ENCODE results near the gene STC2. TPM values are rescaled to one million over a fixed set of nuclear protein-coding genes. Genes with fewer than 3 reads are reported as not detected.
A peak's percentile ranks its signal among the peaks of the same experiment; 100 is the strongest.

Gene STC2
- total and polyA plus RNA-seq, 10 donors = 0.80 to 71.6 (median 16.8) TPM

- DNase-seq = peak; percentile 89
- Histone ChIP-seq H3K36me3 (no peaks in the 10 kb centered on the region), H3K4me1 (peaks cover 0 to 14% (median 8%) of the 10 kb centered on the region in 6 donors), H3K4me3 (peak overlapping the region in 4 of 8 donors; percentile 11 to 46 (median 20)), H3K9me3 (no peaks in the 10 kb centered on the region), H3K27me3 (replicated peaks in 1 of 7) (peaks cover 0 to 81% (median 14%) of the 10 kb centered on the region in 7 donors), H3K27ac (no peak overlapping the region)
- WGBS, 5 donors = 5 to 23% (median 6%) methylated on average over 14 to 45 of the region's 45 CpGs
- no peak for TF ChIP-seq POLR2A (IDR thresholded peaks at IDR 0.05)
- peak in 2 of 3 donors; percentile 60 to 72 for TF ChIP-seq POLR2AphosphoS5 (IDR thresholded peaks at IDR 0.05)
- peak; percentile 22 to 78 (median 65) for TF ChIP-seq CTCF (IDR thresholded peaks at IDR 0.05 in 8 of 11, conservative IDR thresholded peaks at IDR 0.05 in 3 of 11)
- intact Hi-C loops (cut with DNase I; ENCODE audit: low total_unique reads) = loop anchor here (10.0 kb wide), 1 partner anchor 309 kb away; no protein-coding TSS in a partner anchor
These were observed 44.6 kb downstream of the STC2 start for GRCh38 chr5:173283318-173284288.

GRCh38 chr5:173282916-173283315 is 45.3 kb downstream of the STC2 start:
- WGBS, 5 donors = 86 to 92% (median 88%) methylated on average over 9 to 10 of the region's 10 CpGs
- intact Hi-C loops (cut with DNase I; ENCODE audit: low total_unique reads) = loop anchor here (10.0 kb wide), 1 partner anchor 308 kb away; no protein-coding TSS in a partner anchor
- Histone ChIP-seq H3K27me3 (replicated peaks in 1 of 7) (peaks cover 0 to 78% (median 14%) of the 10 kb centered on the region in 7 donors), H3K36me3 (no peaks in the 10 kb centered on the region), H3K9me3 (no peaks in the 10 kb centered on the region), H3K4me3 (no peak overlapping the region), H3K4me1 (peaks cover 0 to 14% (median 8%) of the 10 kb centered on the region in 6 donors), H3K27ac (no peak overlapping the region)
- DNase-seq = no peak
- TF ChIP-seq POLR2AphosphoS5 (IDR thresholded peaks at IDR 0.05) (no peak), POLR2A (IDR thresholded peaks at IDR 0.05) (no peak), CTCF (IDR thresholded peaks at IDR 0.05 in 8 of 11, conservative IDR thresholded peaks at IDR 0.05 in 3 of 11) (no peak)

GRCh38 chr5:173281910-173282309 is 46.3 kb downstream of the STC2 start:
- Histone ChIP-seq H3K4me3 (no peak overlapping the region), H3K27ac (no peak overlapping the region), H3K9me3 (no peaks in the 10 kb centered on the region), H3K4me1 (peaks cover 0 to 14% (median 8%) of the 10 kb centered on the region in 6 donors), H3K27me3 (replicated peaks in 1 of 7) (peaks cover 0 to 69% (median 13%) of the 10 kb centered on the region in 7 donors), H3K36me3 (no peaks in the 10 kb centered on the region)
- 20 to 27% (median 23%) methylated on average over 6 of the region's 6 CpGs for WGBS, 5 donors
- intact Hi-C loops (cut with DNase I; ENCODE audit: low total_unique reads) = loop anchor here (10.0 kb wide), 1 partner anchor 307 kb away; no protein-coding TSS in a partner anchor
- DNase-seq = no peak
- TF ChIP-seq CTCF (IDR thresholded peaks at IDR 0.05 in 8 of 11, conservative IDR thresholded peaks at IDR 0.05 in 3 of 11) = peak in 5 of 11 experiments; percentile 8 to 39 (median 23)
- TF ChIP-seq POLR2A (IDR thresholded peaks at IDR 0.05) = no peak

GRCh38 chr5:173279166-173279565 is 49.0 kb downstream of the STC2 start:
- Histone ChIP-seq H3K4me1 (peaks cover 0 to 13% (median 8%) of the 10 kb centered on the region in 6 donors), H3K9me3 (peaks cover 0 to 7% (median 0%) of the 10 kb centered on the region in 8 donors), H3K4me3 (no peak overlapping the region), H3K36me3 (no peaks in the 10 kb centered on the region), H3K27me3 (replicated peaks in 1 of 7) (peaks cover 0 to 52% (median 10%) of the 10 kb centered on the region in 7 donors), H3K27ac (no peak overlapping the region)
- WGBS, 5 donors = 85 to 95% (median 93%) methylated on average over 5 of the region's 5 CpGs
- DNase-seq = no peak
- intact Hi-C loops (cut with DNase I; ENCODE audit: low total_unique reads) = no loop called here
- TF ChIP-seq POLR2AphosphoS5 (IDR thresholded peaks at IDR 0.05) = no peak
- TF ChIP-seq CTCF (IDR thresholded peaks at IDR 0.05 in 8 of 11, conservative IDR thresholded peaks at IDR 0.05 in 3 of 11) = no peak
- TF ChIP-seq POLR2A (IDR thresholded peaks at IDR 0.05) = no peak
